Fibroblast of lung (primary cell): Measurements from ENCODE around the gene MAS1.

Experiments used
- CTCF ChIP-seq, 2 donors: IDR thresholded peaks in 1 of 2; conservative IDR thresholded peaks in 1 of 2; 1 replicate in 1 of 2; 2 replicates in 1 of 2; pipeline ENCODE4 v1.5.1; 2011 to 2012; ENCODE audit warnings: low read length in 2 of 2, control low read depth in 1 of 2, inconsistent platforms in 1 of 2, low read depth in 1 of 2, mild to moderate bottlenecking in 1 of 2
- EZH2 ChIP-seq: IDR thresholded peaks from 2 replicates; pipeline ENCODE4 v1.5.1; 2012; ENCODE audit warnings: low read length, control low read depth, mild to moderate bottlenecking; ENCODE audit errors: missing control alignments

DNA sequence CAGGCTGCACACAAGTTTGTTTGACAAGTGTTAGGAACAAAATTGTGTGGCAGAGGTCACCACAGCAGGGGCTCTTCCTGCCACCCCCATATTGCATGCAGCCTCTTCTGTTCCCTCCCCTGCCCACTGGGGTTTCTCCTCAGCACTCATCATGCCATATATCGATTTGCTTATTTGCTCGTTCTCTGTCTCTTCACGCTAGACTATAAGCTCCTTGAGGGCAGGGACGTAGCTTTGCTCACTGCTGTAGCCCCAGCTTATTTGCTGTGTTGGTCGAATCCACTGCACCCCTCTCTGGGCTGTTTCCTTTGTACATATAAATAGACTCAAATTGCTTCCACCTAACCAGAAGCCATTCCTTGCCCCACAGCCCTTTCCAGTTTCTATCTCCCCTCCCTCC is 19.6 kb downstream of the MAS1 start:
- TF ChIP-seq CTCF (conservative IDR thresholded peaks at IDR 0.05 in 1 of 2, IDR thresholded peaks at IDR 0.05 in 1 of 2; ENCODE audit: low read depth in 1 of 2, low read length in 2 of 2) (no peak), EZH2 (no peak)
